Sigmoid colon (tissue), 4 donors: ENCODE results near the gene TMC2.

Experiments
- CTCF ChIP-seq, 4 experiments: fragments of 450-650 bp in 3 of 4; fragments of 200-600 bp in 1 of 4; IDR thresholded peaks; one replicate each; pipeline ENCODE4 v1.5.1; 2016 to 2019; ENCODE audit warnings: antibody characterized with exemption in 4 of 4, mild to moderate bottlenecking in 3 of 4, moderate library complexity in 2 of 4
- EP300 ChIP-seq, 4 donors: sonication (generic); formaldehyde crosslinking; IDR thresholded peaks; one replicate each; pipeline ENCODE4 v1.6.1; 2017; ENCODE audit warnings: antibody characterized with exemption in 4 of 4

- TF ChIP-seq EP300 (IDR thresholded peaks at IDR 0.05), result no peak
- TF ChIP-seq CTCF (IDR thresholded peaks at IDR 0.05), result no peak
Observed at GRCh38 chr20:2672446-2672845, 136.1 kb downstream of the TMC2 start.
